IMR-90 (cell line): Measurements from ENCODE around the gene SCAF11. TPM values are rescaled to one million over a fixed set of nuclear protein-coding genes. Genes with fewer than 3 reads are reported as not detected.

ENCODE experiments used
- ATAC-seq: fragments of 200-7000 bp; cut with Tn5 transposase; 2 replicates; pipeline ENCODE4 v1.9.1; 2020; ENCODE audit warnings: low read depth, mild to moderate bottlenecking, moderate library complexity
- BruUV-seq: library from RNA; stranded (reverse); fragments of 400-500 nt; replicated peaks from 2 replicates; lab custom pipeline; 2021; lab: Mats Ljungman, UMichigan
- CTCF ChIA-PET: fragments of 300-600 bp; formaldehyde crosslinking; extraction: SDS; loops from one replicate; lab custom pipeline; 2021; ENCODE audit warnings: antibody characterized with exemption; lab: Yijun Ruan, JAX
- POLR2A ChIA-PET: fragments of 300-600 bp; sonication (Branson Sonifier 250); formaldehyde crosslinking; loops from one replicate; lab custom pipeline; 2022; ENCODE audit warnings: antibody characterized with exemption; ENCODE audit not compliant: unreplicated experiment; lab: Charles Lee
- DNase-seq: peaks from one replicate; pipeline ENCODE4 v3.0.0; 2013
- H2AFZ ChIP-seq: replicated peaks from 2 replicates; pipeline ENCODE3; 2013; ENCODE audit warnings: low read length, mild to moderate bottlenecking; ENCODE audit not compliant: poor library complexity
- H2AK5ac ChIP-seq: 2 replicates; pipeline ENCODE4 v1.6.1; 2013; ENCODE audit warnings: low read depth, low read length, inconsistent platforms
- H2AK9ac ChIP-seq: replicated peaks from 2 replicates; pipeline ENCODE3; 2013; ENCODE audit warnings: mild to moderate bottlenecking, low read depth, low read length, moderate library complexity; ENCODE audit not compliant: poor library complexity
- H2BK120ac ChIP-seq: 2 replicates; pipeline ENCODE4 v1.6.1; 2013; ENCODE audit warnings: low read depth, low read length, inconsistent platforms
- H2BK15ac ChIP-seq: 3 replicates; pipeline ENCODE4 v1.6.1; 2013; ENCODE audit warnings: low read depth, low read length, inconsistent platforms
- H2BK20ac ChIP-seq: 2 replicates; pipeline ENCODE4 v1.6.1; 2013; ENCODE audit warnings: low read depth, mild to moderate bottlenecking, inconsistent platforms, low read length, moderate library complexity
- H2BK5ac ChIP-seq: 2 replicates; pipeline ENCODE4 v1.6.1; 2013; ENCODE audit warnings: mild to moderate bottlenecking, low read depth, low read length, inconsistent platforms; ENCODE audit not compliant: poor library complexity, severe bottlenecking
- H3K14ac ChIP-seq: replicated peaks from 2 replicates; pipeline ENCODE4 v1.6.1; 2013; ENCODE audit warnings: low read depth, low read length, inconsistent platforms
- H3K18ac ChIP-seq: 2 replicates; pipeline ENCODE4 v1.6.1; 2013; ENCODE audit warnings: low read depth, low read length, control low read depth
- H3K23ac ChIP-seq: 2 replicates; pipeline ENCODE4 v1.6.1; 2013; ENCODE audit warnings: low read depth, low read length, inconsistent platforms
- H3K27ac ChIP-seq: 2 replicates; pipeline ENCODE4 v1.5.1; 2013; ENCODE audit warnings: mild to moderate bottlenecking, control low read depth, low read length; ENCODE audit not compliant: insufficient read depth
- H3K27me3 ChIP-seq: 2 replicates; pipeline ENCODE4 v1.6.1; 2013; ENCODE audit warnings: low read length; ENCODE audit not compliant: control insufficient read depth, insufficient read depth
- H3K36me3 ChIP-seq: 2 replicates; pipeline ENCODE4 v1.6.1; 2013; ENCODE audit warnings: low read length, mixed read lengths; ENCODE audit not compliant: control insufficient read depth, insufficient read depth
- H3K4ac ChIP-seq: 2 replicates; pipeline ENCODE4 v1.6.1; 2013; ENCODE audit warnings: low read depth, low read length, inconsistent platforms
- H3K4me1 ChIP-seq: 2 replicates; pipeline ENCODE4 v1.6.1; 2013; ENCODE audit warnings: low read length, mixed read lengths; ENCODE audit not compliant: control insufficient read depth, insufficient read depth
- H3K4me2 ChIP-seq: 2 replicates; pipeline ENCODE4 v1.6.1; 2013; ENCODE audit warnings: low read depth, mild to moderate bottlenecking, control low read depth, low read length, moderate library complexity
- H3K4me3 ChIP-seq: 2 replicates; pipeline ENCODE4 v1.5.1; 2013; ENCODE audit warnings: low read depth, mild to moderate bottlenecking, control low read depth, low read length, moderate library complexity; ENCODE audit not compliant: insufficient read depth
- H3K56ac ChIP-seq: 2 replicates; pipeline ENCODE4 v1.6.1; 2013; ENCODE audit warnings: low read length, inconsistent platforms; ENCODE audit not compliant: insufficient read depth; ENCODE audit errors: extremely low read depth
- H3K79me1 ChIP-seq, 2 experiments: 2 replicates each; pipeline ENCODE4 v1.6.1; 2013; ENCODE audit warnings: low read length in 2 of 2, inconsistent platforms in 1 of 2, low read depth in 1 of 2
- H3K9ac ChIP-seq: 2 replicates; pipeline ENCODE4 v1.6.1; 2013; ENCODE audit warnings: low read depth, low read length, control low read depth
- H3K9me1 ChIP-seq: 2 replicates; pipeline ENCODE4 v1.6.1; 2013; ENCODE audit warnings: low read length, inconsistent platforms; ENCODE audit not compliant: insufficient read depth
- H3K9me3 ChIP-seq: 2 replicates; pipeline ENCODE4 v1.6.1; 2013; ENCODE audit warnings: low read length; ENCODE audit not compliant: control insufficient read depth, insufficient read depth
- H4K20me1 ChIP-seq: 2 replicates; pipeline ENCODE4 v1.6.1; 2013; ENCODE audit warnings: low read length, inconsistent platforms; ENCODE audit not compliant: insufficient read depth
- H4K5ac ChIP-seq: 2 replicates; pipeline ENCODE4 v1.6.1; 2013; ENCODE audit warnings: mild to moderate bottlenecking, low read depth, low read length, control low read depth
- H4K8ac ChIP-seq, 2 experiments: 2 replicates each; pipeline ENCODE4 v1.6.1; 2013; ENCODE audit warnings: low read depth in 2 of 2, low read length in 2 of 2, control low read depth in 1 of 2, inconsistent platforms in 1 of 2
- H4K91ac ChIP-seq: 2 replicates; pipeline ENCODE4 v1.6.1; 2013; ENCODE audit warnings: low read depth, low read length, inconsistent platforms; ENCODE audit not compliant: insufficient read depth
- CHD1 ChIP-seq: IDR thresholded peaks from 2 replicates; pipeline ENCODE4 v1.6.1; 2012; ENCODE audit warnings: low read depth, low read length, improper control_type of control experiment
- FOS ChIP-seq: fragments of 150-350 bp; IDR thresholded peaks from 2 replicates; pipeline ENCODE4 v1.6.1; 2016; ENCODE audit warnings: low read depth, low read length
- MAZ ChIP-seq: IDR thresholded peaks from 2 replicates; pipeline ENCODE4 v1.6.1; 2012; ENCODE audit warnings: low read depth, mild to moderate bottlenecking, low read length, improper control_type of control experiment, moderate library complexity, borderline replicate concordance
- POLR2A ChIP-seq: IDR thresholded peaks from 2 replicates; pipeline ENCODE4 v1.6.1; 2012; ENCODE audit warnings: mild to moderate bottlenecking, low read depth, low read length
- RCOR1 ChIP-seq: IDR thresholded peaks from 2 replicates; pipeline ENCODE4 v1.6.1; 2012; ENCODE audit warnings: mild to moderate bottlenecking, low read length, improper control_type of control experiment; ENCODE audit not compliant: insufficient replicate concordance
- RFX5 ChIP-seq: IDR thresholded peaks from 2 replicates; pipeline ENCODE4 v1.8.0; 2012; ENCODE audit warnings: low read depth, mild to moderate bottlenecking, low read length, moderate library complexity
- SMC3 ChIP-seq: fragments of 150-350 bp; IDR thresholded peaks from 2 replicates; pipeline ENCODE4 v1.6.1; 2016; ENCODE audit warnings: low read depth, mild to moderate bottlenecking, antibody characterized with exemption, low read length, moderate library complexity
- WGBS, 2 experiments: methylation state at CpG; one replicate each; pipeline versions ENCODE4 v1.1.5 to v1.1.7; 2013; ENCODE audit warnings: missing lambda C conversion rate in 2 of 2; ENCODE audit not compliant: insufficient read length in 1 of 2; ENCODE audit errors: extremely low coverage in 2 of 2; 5-methylcytosine and 5-hydroxymethylcytosine counted together
- dilution Hi-C: fragments of 300-500 bp; cut with HindIII; formaldehyde crosslinking; loops from one replicate; pipeline ENCODE4 v1.14.3; 2018; ENCODE audit warnings: low sequenced_read_pairs; ENCODE audit not compliant: unreplicated experiment
- in situ Hi-C: fragments of 300-500 bp; cut with MboI; formaldehyde crosslinking; loops from 3 replicates; pipeline ENCODE4 v1.14.3; 2019; ENCODE audit warnings: low sequenced_read_pairs, inconsistent platforms, mixed read lengths
- intact Hi-C: fragments of 100-400 bp; cut with micrococcal nuclease; formaldehyde crosslinking; loops from 2 replicates; pipeline ENCODE4 v1.10.0; 2022
- polyA plus RNA-seq, 3 experiments: library from polyadenylated mRNA; depleted of rRNA; stranded (reverse); fragments of >200 nt; gene quantifications; 2 replicates each; pipeline ENCODE4 v1.2.3, GENCODE V29; 2012; ENCODE audit warnings: low replicate concordance in 1 of 3
- total RNA-seq: library from RNA; depleted of rRNA; stranded (reverse); fragments of >200 nt; gene quantifications from 2 replicates; pipeline ENCODE4 v1.2.3, GENCODE V29; 2012
- TF ChIP-seq, protein P1 (sequence below): conservative IDR thresholded peaks from 2 replicates; pipeline ENCODE4 v1.5.1; 2012; ENCODE audit warnings: mild to moderate bottlenecking, low read depth, low read length, improper control_type of control experiment

Gene SCAF11
- total and polyA plus RNA-seq, 2 of the 4 experiments (the other 2 are of a cell fraction): 33.9 to 70.4 TPM

- no peak overlapping the region for H2AK9ac ChIP-seq
- no peaks in the 10 kb centered on the region for H3K9me3 ChIP-seq
- ChIA-PET POLR2A (no interaction called here), CTCF (no interaction called here)
- H3K56ac ChIP-seq: no peak overlapping the region
- H2BK15ac ChIP-seq: no peak overlapping the region
- no peak overlapping the region for H3K9ac ChIP-seq
- no peak overlapping the region for H2AFZ ChIP-seq
- no peak overlapping the region for H4K91ac ChIP-seq
- H4K8ac ChIP-seq: no peak overlapping the region
- dilution Hi-C loops (no loop called here), intact Hi-C loops (no loop called here), in situ Hi-C loops (no loop called here)
- no peak overlapping the region for H3K4me3 ChIP-seq
- no peak overlapping the region for H3K27ac ChIP-seq
- BruUV-seq: no TSS peak
- no peak overlapping the region for H3K23ac ChIP-seq
- H3K79me1 ChIP-seq: peaks cover 13 to 44% of the 10 kb centered on the region in 2 experiments
- H2BK5ac ChIP-seq: peak overlapping the region; percentile 30
- TF ChIP-seq, protein P1, sequence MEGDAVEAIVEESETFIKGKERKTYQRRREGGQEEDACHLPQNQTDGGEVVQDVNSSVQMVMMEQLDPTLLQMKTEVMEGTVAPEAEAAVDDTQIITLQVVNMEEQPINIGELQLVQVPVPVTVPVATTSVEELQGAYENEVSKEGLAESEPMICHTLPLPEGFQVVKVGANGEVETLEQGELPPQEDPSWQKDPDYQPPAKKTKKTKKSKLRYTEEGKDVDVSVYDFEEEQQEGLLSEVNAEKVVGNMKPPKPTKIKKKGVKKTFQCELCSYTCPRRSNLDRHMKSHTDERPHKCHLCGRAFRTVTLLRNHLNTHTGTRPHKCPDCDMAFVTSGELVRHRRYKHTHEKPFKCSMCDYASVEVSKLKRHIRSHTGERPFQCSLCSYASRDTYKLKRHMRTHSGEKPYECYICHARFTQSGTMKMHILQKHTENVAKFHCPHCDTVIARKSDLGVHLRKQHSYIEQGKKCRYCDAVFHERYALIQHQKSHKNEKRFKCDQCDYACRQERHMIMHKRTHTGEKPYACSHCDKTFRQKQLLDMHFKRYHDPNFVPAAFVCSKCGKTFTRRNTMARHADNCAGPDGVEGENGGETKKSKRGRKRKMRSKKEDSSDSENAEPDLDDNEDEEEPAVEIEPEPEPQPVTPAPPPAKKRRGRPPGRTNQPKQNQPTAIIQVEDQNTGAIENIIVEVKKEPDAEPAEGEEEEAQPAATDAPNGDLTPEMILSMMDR: no peak
- TF ChIP-seq SMC3 (no peak), CHD1 (no peak), POLR2A (no peak), MAZ (no peak), RFX5 (no peak), RCOR1 (no peak), FOS (no peak)
- WGBS, 2 experiments: no CpG with 5 or more reads among the region's 1 CpG
- H3K4me1 ChIP-seq: peaks cover 15% of the 10 kb centered on the region
- H4K20me1 ChIP-seq: peaks cover 20% of the 10 kb centered on the region
- H2BK120ac ChIP-seq: no peak overlapping the region
- H3K36me3 ChIP-seq: no peaks in the 10 kb centered on the region
- no peak overlapping the region for H3K4ac ChIP-seq
- DNase-seq: peak; percentile 78
- ATAC-seq: peak; percentile 88
- H2AK5ac ChIP-seq: no peak overlapping the region
- H3K9me1 ChIP-seq: peaks cover 4% of the 10 kb centered on the region; the same call in 1 of the 2 replicates
- H2BK20ac ChIP-seq: no peak overlapping the region
- peak overlapping the region; percentile 5; the same call in 1 of the 2 replicates for H3K4me2 ChIP-seq
- H3K18ac ChIP-seq: no peak overlapping the region
- H3K14ac ChIP-seq: no peak overlapping the region
- no peak overlapping the region for H4K5ac ChIP-seq
- no peaks in the 10 kb centered on the region for H3K27me3 ChIP-seq
Measured at GRCh38 chr12:45966486-45966885, 23.9 kb downstream of the SCAF11 start.
